Fibroblast of lung (primary cell): ENCODE results near the gene MARK3. TPM values are rescaled to one million over a fixed set of nuclear protein-coding genes. Genes with fewer than 3 reads are reported as not detected.
A peak's percentile ranks its signal among the peaks of the same experiment; 100 is the strongest.

Experiments used
- DNase-seq, 2 donors: peaks; one replicate each; pipeline versions ENCODE4 v3.0.0 to v3.0.0-alpha.2; 2010; ENCODE audit warnings: low read depth in 2 of 2
- H2AFZ ChIP-seq: 2 replicates; pipeline ENCODE4 v1.5.1; 2012; ENCODE audit warnings: low read length, control low read depth, inconsistent platforms
- H3K27ac ChIP-seq: 2 replicates; pipeline ENCODE4 v1.5.1; 2011; ENCODE audit warnings: low read length, control low read depth; ENCODE audit not compliant: insufficient read depth
- H3K27me3 ChIP-seq: 2 replicates; pipeline ENCODE4 v1.5.1; 2011; ENCODE audit warnings: mild to moderate bottlenecking, low read length; ENCODE audit not compliant: control insufficient read depth, insufficient read depth
- H3K36me3 ChIP-seq: 2 replicates; pipeline ENCODE4 v1.5.1; 2011; ENCODE audit warnings: low read length; ENCODE audit not compliant: control insufficient read depth, insufficient read depth
- H3K4me1 ChIP-seq: 2 replicates; pipeline ENCODE4 v1.5.1; 2011; ENCODE audit warnings: low read length; ENCODE audit not compliant: control insufficient read depth, insufficient read depth; ENCODE audit errors: extremely low read depth
- H3K4me2 ChIP-seq: 2 replicates; pipeline ENCODE4 v1.5.1; 2011; ENCODE audit warnings: low read length, control low read depth; ENCODE audit not compliant: insufficient read depth; ENCODE audit errors: extremely low read depth
- H3K4me3 ChIP-seq, 4 experiments: fragments of 200-600 bp in 1 of 4; sonication (generic) in 1 of 4; replicated peaks in 1 of 4; 2 replicates each; pipeline ENCODE4 v1.5.1; 2011 to 2016; ENCODE audit warnings: low read length in 4 of 4, low read depth in 3 of 4, mild to moderate bottlenecking in 3 of 4, control low read depth in 2 of 4, inconsistent platforms in 1 of 4, mixed read lengths in 1 of 4; ENCODE audit not compliant: insufficient read depth in 1 of 4; ENCODE audit errors: control extremely low read depth in 1 of 4
- H3K79me2 ChIP-seq: 2 replicates; pipeline ENCODE4 v1.5.1; 2012; ENCODE audit warnings: mild to moderate bottlenecking, low read length, inconsistent platforms; ENCODE audit not compliant: control insufficient read depth, insufficient read depth
- H3K9ac ChIP-seq: 2 replicates; pipeline ENCODE4 v1.5.1; 2011; ENCODE audit warnings: mild to moderate bottlenecking, low read length, control low read depth; ENCODE audit not compliant: insufficient read depth
- H3K9me3 ChIP-seq: 2 replicates; pipeline ENCODE4 v1.5.1; 2012; ENCODE audit warnings: low read depth, low read length; ENCODE audit not compliant: control insufficient read depth, insufficient read depth
- H4K20me1 ChIP-seq: 2 replicates; pipeline ENCODE4 v1.5.1; 2011; ENCODE audit warnings: low read length; ENCODE audit not compliant: control insufficient read depth, insufficient read depth; ENCODE audit errors: extremely low read depth
- EZH2 ChIP-seq: IDR thresholded peaks from 2 replicates; pipeline ENCODE4 v1.5.1; 2012; ENCODE audit warnings: low read length, control low read depth, mild to moderate bottlenecking; ENCODE audit errors: missing control alignments
- polyA plus RNA-seq, 2 donors: library from polyadenylated mRNA; depleted of rRNA in 1 of 2; stranded (reverse) in 1 of 2; unstranded in 1 of 2; fragments of >200 nt; gene quantifications; 2 replicates each; pipeline ENCODE4 v1.2.1, GENCODE V29; 2011 to 2012; ENCODE audit warnings: missing spikeins in 1 of 2
- total RNA-seq: library from RNA; depleted of rRNA; stranded (reverse); fragments of >200 nt; gene quantifications from 2 replicates; pipeline ENCODE4 v1.2.1, GENCODE V29; 2014
- TF ChIP-seq, protein P1 (sequence below), 2 donors: IDR thresholded peaks in 1 of 2; conservative IDR thresholded peaks in 1 of 2; 1 replicate in 1 of 2; 2 replicates in 1 of 2; pipeline ENCODE4 v1.5.1; 2011 to 2012; ENCODE audit warnings: low read length in 2 of 2, control low read depth in 1 of 2, inconsistent platforms in 1 of 2, low read depth in 1 of 2, mild to moderate bottlenecking in 1 of 2

MARK3 gene
- total and polyA plus RNA-seq, 2 donors (not counting 1 experiment from before 2014, with no cell fraction given) = 76.0 to 119 TPM

DNA sequence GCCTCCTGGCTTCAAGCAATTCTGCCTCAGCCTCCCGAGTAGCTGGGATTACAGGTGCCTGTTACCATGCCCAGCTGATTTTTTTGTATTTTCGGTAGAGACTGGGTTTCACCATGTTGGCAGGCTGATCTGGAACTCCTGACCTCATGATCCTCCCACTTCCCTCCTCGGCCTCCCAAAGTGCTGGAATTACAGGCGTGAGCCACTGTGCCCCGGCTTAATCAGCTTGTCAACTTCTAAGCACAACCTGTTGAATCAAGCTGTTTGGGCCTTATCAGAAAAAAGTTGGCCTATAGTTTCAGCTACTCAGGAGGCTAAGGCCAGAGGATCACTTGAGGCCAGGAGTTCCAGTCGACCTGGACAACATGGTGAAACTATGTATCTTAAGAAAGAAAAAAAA, 7.9 kb downstream of the MARK3 start:
- no peaks in the 10 kb centered on the region for H3K27me3 ChIP-seq
- peaks cover 94% of the 10 kb centered on the region for H3K79me2 ChIP-seq
- peak overlapping the region; percentile 44 for H3K4me2 ChIP-seq
- TF ChIP-seq, protein P1, sequence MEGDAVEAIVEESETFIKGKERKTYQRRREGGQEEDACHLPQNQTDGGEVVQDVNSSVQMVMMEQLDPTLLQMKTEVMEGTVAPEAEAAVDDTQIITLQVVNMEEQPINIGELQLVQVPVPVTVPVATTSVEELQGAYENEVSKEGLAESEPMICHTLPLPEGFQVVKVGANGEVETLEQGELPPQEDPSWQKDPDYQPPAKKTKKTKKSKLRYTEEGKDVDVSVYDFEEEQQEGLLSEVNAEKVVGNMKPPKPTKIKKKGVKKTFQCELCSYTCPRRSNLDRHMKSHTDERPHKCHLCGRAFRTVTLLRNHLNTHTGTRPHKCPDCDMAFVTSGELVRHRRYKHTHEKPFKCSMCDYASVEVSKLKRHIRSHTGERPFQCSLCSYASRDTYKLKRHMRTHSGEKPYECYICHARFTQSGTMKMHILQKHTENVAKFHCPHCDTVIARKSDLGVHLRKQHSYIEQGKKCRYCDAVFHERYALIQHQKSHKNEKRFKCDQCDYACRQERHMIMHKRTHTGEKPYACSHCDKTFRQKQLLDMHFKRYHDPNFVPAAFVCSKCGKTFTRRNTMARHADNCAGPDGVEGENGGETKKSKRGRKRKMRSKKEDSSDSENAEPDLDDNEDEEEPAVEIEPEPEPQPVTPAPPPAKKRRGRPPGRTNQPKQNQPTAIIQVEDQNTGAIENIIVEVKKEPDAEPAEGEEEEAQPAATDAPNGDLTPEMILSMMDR (conservative IDR thresholded peaks at IDR 0.05 in 1 of 2, IDR thresholded peaks at IDR 0.05 in 1 of 2; ENCODE audit: low read depth in 1 of 2, low read length in 2 of 2) = no peak
- no peak for TF ChIP-seq EZH2
- no peaks in the 10 kb centered on the region for H3K36me3 ChIP-seq
- H4K20me1 ChIP-seq = peaks cover 12% of the 10 kb centered on the region
- H3K27ac ChIP-seq = no peak overlapping the region
- no peak overlapping the region for H2AFZ ChIP-seq
- no peaks in the 10 kb centered on the region for H3K9me3 ChIP-seq
- peaks cover 8% of the 10 kb centered on the region for H3K4me1 ChIP-seq
- no peak for DNase-seq
- H3K4me3 ChIP-seq = no peak overlapping the region
- no peak overlapping the region for H3K9ac ChIP-seq

DNA sequence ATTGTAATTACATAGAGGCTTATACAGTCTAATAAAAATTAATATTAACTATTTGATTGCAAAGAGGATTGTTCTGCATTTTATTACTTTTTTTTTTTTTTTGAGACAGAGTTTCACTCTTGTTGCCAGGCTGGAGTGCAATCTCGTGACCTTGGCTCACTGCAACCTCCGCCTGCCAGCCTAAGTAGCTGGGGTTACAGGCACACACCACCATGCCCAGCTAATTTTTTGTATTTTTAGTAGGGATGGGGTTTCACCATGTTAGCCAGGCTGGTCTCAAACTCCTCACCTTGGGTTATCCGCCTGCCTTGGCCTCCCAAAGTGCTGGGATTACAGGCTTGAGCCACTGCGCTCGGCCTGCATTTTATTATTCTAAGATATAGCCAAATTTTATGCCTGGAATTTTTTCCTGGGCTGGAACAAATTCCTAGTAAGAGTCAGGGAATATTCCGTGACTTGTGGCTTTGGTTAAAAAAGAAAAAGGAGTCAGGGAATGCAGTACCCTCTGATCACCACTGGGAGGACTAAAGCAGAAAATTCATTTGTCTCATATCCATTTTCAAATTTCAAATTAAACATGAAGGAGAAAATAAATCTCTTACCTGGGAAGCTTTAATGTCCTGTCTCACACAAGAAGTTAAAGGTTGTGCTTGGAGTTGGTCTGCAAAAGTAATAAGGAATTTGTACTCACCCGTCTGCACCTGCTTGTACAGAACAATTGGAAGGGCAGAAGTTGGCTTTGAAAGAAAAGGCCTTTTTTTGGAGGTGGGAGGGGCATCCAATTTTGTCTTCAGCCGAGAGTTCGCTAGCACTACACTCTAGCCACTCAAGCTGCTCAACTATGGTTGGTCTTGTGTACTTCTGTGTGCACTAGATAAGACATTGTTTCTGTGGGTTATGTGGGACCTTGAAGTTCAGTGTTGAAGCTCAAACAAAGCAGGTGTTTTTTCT, 8.7 kb downstream of the MARK3 start:
- H3K4me1 ChIP-seq = peaks cover 11% of the 10 kb centered on the region
- TF ChIP-seq, protein P1 (conservative IDR thresholded peaks at IDR 0.05 in 1 of 2, IDR thresholded peaks at IDR 0.05 in 1 of 2; ENCODE audit: low read depth in 1 of 2, low read length in 2 of 2) = peak; percentile 65 to 83
- no peak for TF ChIP-seq EZH2
- no peak overlapping the region for H3K27ac ChIP-seq
- no peaks in the 10 kb centered on the region for H3K27me3 ChIP-seq
- H3K36me3 ChIP-seq = no peaks in the 10 kb centered on the region
- peak overlapping the region; percentile 20 for H3K4me2 ChIP-seq
- H3K79me2 ChIP-seq = peaks cover 94% of the 10 kb centered on the region
- H3K9ac ChIP-seq = no peak overlapping the region
- peak; percentile 51 to 60 for DNase-seq
- H3K4me3 ChIP-seq = peak overlapping the region in 1 of 4 experiments; percentile 3
- H3K9me3 ChIP-seq = no peaks in the 10 kb centered on the region
- peaks cover 13% of the 10 kb centered on the region for H4K20me1 ChIP-seq
- H2AFZ ChIP-seq = no peak overlapping the region

DNA sequence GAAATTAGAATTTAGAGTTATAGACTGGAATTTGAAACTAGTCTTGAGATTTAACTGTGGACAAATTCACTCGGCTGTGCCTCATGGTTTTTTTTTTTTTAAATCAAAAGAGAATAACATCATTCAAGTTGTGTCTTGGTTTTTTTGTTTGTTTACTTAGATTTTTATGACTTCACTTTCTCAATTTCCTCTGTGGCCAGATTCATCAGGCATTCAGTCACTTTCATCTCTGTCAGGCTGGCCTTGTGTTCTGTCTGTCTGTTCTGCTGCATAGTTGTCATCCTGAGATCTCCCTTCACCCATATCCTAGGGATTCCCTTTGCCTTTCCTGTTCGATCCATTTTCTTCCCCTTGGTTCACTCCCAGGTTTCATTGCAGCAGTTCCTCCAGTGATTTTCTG, 10.0 kb downstream of the MARK3 start:
- TF ChIP-seq, protein P1 (conservative IDR thresholded peaks at IDR 0.05 in 1 of 2, IDR thresholded peaks at IDR 0.05 in 1 of 2; ENCODE audit: low read depth in 1 of 2, low read length in 2 of 2) = no peak
- TF ChIP-seq EZH2 = no peak
- Histone ChIP-seq H3K9ac (no peak overlapping the region), H3K4me1 (peaks cover 12% of the 10 kb centered on the region), H3K27me3 (no peaks in the 10 kb centered on the region), H3K36me3 (no peaks in the 10 kb centered on the region), H3K4me2 (peak overlapping the region; percentile 68), H3K79me2 (peaks cover 96% of the 10 kb centered on the region), H3K27ac (no peak overlapping the region), H4K20me1 (peaks cover 13% of the 10 kb centered on the region), H2AFZ (no peak overlapping the region), H3K9me3 (no peaks in the 10 kb centered on the region), H3K4me3 (no peak overlapping the region)
- DNase-seq = peak in 1 of 2 donors; percentile 27
